ENCODE measurements around the gene ADAMTS15.

DNA sequence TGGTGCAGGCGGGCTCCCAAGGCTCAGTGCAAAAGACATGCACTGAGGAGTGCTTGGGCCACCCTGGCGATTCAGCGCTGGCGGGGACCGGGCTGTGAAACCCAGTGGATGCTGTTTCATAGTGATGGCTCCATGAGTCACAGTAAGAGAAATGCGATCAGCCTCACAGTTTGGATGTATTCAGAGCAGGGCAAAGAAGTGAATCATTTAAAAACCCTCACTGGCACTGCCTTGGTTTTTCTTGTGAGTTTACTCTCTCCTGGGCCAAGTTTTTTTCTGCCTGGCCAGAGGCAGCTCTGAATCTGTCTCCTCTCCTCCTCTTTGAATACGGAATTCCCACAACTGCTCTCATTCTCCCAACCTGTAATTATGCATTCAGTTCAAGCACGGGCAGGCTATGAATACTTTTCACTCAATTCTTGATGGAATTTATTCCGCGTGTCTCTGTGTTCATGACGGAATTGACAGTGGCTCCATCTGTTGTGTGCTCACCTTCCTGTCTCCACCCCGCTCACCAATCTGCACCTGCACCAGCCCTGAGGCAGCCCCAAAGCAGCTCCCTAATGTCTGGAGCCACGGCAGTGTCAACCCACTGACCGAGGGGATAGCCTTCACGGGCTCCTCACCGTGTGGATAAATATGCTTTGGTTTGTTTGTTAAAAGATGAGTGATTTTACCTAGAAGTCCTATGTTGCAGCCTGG, 34.9 kb upstream of the ADAMTS15 start:
- TF ChIP-seq, protein P1, sequence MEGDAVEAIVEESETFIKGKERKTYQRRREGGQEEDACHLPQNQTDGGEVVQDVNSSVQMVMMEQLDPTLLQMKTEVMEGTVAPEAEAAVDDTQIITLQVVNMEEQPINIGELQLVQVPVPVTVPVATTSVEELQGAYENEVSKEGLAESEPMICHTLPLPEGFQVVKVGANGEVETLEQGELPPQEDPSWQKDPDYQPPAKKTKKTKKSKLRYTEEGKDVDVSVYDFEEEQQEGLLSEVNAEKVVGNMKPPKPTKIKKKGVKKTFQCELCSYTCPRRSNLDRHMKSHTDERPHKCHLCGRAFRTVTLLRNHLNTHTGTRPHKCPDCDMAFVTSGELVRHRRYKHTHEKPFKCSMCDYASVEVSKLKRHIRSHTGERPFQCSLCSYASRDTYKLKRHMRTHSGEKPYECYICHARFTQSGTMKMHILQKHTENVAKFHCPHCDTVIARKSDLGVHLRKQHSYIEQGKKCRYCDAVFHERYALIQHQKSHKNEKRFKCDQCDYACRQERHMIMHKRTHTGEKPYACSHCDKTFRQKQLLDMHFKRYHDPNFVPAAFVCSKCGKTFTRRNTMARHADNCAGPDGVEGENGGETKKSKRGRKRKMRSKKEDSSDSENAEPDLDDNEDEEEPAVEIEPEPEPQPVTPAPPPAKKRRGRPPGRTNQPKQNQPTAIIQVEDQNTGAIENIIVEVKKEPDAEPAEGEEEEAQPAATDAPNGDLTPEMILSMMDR (IDR thresholded peaks at IDR 0.05): no peak
- no peak for TF ChIP-seq EP300 (IDR thresholded peaks at IDR 0.05)
- no peak for TF ChIP-seq POLR2A (IDR thresholded peaks at IDR 0.05)
- no peak for TF ChIP-seq POLR2AphosphoS5 (IDR thresholded peaks at IDR 0.05)

Measured in upper lobe of left lung (tissue), 4 donors.